ENCODE measurements around the gene PRDX3.
A peak's percentile ranks its signal among the peaks of the same experiment; 100 is the strongest.
"Not testable (repeated sequence)": the region's sequence is repeated elsewhere in the genome, so short reads cannot be mapped to it uniquely, and the experiment has no call there.

Gene PRDX3

DNA sequence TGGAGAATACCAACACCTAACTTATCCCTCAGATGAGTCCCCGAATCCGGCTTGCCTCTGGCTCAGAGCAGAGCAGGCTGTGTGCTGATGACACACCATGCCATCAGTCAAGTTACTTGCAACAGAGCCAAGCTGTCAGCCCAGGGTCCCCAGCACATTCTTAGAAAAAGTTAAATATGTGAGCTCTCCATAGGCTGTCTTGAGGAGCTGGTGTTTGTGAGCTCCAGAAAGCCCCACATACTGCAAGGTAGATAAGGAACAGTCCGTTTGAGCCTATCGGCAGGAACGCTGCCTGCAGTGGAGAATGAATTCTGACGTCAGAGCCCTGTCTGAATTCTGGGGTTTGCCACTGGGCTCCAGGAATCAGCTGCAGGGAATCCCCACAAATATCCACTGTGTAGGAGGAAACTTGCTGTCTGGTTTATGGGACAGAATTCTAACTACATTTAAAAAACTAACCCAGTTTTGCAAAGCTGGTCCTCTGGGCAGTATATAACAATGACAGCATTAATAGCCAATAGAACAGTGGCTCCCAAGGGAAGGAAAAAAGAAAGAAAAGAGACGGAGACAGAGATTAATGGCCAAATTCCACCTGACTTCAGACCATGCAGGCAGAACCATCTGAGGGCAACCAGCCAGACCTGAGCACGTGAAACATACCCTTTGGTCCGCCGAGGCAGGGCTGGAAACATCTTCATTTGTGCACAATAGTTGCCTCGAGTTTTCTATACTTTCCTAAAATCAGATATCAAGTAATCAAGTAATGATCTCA lies 16.7 kb downstream of the PRDX3 start:
- no peak for DNase-seq

DNA sequence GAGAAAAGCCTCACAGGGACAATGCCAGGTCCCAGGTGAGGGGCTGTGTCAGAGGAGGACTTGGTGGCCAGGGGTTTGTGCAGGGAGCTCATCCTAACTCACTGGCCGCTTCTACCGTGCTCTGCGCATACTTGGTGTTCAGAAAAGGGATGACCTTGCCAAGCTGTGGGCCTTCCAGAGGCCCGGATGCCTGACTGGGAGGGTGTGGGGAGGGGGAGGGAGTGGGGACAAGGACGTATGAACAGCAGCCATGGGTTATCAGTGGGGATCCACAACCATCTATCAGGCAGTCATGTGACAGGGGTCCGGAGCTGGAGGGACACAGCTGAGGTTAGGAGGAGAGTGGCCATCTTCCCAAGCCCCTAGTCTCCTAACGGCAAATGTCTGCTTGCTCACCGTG lies 19.3 kb downstream of the PRDX3 start:
- no peak for DNase-seq

DNA sequence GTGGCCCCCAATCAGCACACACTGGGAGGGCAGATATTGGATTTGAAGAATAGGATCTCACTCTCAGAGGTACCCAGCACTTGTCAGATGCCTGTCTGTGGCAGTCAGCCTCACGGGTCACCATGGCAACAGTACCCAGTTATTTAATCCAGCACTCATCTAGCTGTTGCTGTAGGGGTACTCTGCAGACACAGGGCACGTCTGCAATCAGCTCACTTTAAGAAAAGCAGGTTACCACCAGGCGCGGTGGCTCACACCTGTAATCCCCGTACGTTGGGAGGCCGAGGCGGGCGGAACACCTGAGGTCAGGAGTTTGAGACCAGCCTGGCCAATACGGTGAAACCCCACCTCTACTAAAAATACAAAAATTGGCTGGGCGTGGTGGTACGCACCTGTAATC lies 25.0 kb downstream of the PRDX3 start:
- no peak for DNase-seq

DNA sequence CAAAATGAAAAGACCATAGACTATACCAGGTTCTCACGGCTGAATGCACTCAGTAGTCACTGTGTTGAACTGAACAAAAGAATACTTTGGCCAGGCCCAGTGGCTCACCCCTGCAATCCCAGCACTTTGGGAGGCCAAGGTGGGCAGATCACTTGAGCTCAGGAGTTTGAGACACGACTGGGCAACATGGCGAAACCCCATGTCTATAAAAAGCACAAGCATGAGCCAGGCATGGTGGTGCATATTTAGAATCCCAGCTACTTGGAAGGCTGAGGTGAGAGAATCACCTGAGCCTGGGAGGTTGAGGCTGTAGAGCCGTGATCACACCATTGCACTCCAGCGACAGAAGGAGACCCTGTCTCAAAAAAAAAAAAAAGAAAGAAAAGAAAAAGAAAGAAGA lies 25.6 kb downstream of the PRDX3 start:
- no peak for DNase-seq

DNA sequence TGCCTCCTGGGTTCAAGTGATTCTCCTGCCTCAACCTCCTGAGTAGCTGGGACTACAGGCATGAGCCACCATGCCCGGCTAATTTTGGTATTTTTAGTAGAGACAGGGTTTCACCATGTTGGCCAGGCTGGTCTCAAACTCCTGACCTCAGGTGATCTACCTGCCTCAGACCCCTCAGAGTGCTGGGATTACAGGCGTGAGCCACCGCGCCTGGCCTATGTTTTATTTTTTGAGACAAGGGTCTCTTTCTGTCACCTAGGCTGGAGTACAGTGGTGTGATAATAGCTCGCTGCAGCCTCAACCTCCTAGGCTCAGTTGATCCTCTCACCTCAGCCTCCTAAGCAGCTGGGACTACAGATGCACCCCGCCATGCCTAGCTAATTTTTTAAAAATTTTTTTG lies 27.0 kb downstream of the PRDX3 start:
- not testable (repeated sequence) for DNase-seq

DNA sequence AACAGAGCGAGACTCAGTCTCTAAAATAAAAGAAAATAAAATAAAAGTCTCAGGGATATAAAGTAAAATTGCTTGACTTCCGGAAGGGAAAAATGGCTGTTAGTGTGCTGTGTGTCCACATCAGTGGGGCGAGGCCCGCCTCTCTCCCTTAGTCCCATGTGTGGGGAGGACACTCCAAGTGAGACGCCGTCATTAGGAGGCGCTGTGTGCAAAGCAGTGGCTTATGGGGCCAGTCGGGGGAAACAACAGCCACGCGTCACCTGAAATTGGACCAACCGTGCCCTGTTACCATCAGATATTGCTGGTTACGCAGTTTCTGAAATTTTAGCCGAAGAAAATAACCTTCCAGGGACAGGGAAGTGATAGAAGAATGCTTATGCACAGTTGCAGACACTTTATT lies 28.9 kb downstream of the PRDX3 start:
- DNase-seq = no peak

DNA sequence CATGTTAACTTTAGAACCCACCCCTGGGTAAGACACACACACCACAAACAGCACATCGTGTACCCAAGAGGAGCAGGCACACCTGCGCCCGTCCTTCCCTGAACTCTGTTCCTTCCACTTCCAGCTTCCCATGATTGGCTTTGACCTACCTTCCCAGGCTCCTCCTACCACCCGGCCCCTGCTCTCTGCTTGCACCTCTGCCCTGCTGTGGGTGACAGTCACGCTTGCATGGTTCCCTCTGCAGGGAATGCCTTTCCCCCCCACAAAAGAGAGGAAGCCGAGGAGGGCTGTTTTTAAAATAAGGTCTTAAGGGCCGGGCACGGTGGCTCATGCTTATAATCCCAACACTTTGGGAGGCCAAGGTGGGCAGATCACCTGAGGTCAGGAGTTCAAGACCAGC lies 29.5 kb downstream of the PRDX3 start:
- DNase-seq = no peak

DNA sequence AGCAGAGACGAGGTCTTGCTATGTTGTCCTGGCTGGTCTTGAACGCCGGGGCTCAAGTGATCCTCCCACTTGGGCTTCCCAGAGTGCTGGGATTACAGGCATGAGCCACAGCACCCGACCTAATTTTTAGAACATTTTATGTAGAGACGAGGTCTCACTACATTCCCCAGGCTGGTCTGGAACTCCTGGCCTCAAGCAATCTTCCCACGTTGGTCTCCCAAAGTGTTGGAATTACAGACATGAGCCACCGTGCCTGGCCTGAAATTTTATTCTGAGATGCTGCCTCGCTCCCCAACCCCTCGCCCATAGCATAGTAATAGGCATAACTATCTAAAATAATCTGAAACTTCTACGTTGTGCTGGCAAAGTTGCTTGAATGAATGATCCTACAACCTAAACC lies 35.0 kb downstream of the PRDX3 start:
- DNase-seq = no peak

DNA sequence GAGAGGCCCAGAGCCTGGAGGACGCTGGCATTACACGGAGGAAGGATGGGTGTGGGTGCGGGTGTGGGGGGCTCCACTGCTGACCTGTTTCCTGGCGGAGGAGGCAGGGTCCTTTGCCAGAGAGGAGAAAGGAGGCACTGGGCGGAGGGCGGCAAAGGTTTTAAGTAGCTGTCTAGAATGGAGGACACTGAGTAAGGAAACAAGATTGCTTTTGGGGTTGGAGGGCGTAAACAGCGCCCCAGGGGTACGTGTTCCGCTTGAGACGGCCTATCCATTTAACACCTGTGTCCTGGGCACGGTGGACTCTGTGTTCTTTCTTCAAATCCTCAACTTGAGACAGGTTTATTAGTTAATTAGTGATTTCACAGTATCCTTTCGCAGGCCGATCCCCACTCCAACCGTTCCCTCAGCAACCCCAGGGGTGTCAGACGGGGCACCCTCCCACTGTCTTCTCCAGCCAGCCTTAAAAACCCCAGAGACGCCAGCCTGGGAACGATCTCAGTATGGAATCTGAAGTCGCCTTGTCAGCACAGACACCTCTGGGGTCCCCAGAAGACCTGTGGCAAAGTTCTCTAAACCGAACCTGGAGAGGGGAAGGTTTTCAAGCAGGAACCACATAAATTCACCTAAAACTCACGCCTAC lies 37.9 kb downstream of the PRDX3 start:
- no peak for DNase-seq

DNA sequence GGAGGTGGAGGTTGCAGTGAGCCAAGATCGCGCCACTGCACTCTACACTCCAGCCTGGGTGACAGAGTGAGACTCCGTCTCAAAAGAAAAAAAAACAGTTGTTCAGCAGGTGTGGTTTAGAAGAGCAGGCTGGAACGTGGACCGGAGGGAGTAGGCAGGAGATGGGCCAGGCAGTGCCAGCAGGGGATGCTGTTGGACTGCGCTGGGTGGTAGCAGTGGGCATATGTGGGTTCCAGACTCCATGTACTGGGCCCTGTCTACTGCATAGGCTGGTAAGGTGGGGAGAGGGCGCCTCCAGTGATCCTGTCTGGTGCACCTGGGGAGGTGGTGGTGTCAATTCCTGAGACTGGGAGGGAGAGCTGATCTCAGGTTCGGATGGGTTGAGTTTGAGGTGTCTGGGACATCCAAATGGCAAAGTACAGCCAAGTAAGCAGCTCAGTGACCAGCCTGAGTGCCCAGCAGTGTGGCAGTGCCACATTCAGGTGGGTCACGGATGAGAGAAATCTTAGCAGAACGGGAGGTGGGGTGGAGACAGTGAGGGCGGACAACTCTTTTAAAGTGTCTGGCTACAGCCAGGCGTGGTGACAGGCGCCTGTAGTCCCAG lies 39.0 kb downstream of the PRDX3 start:
- peak; percentile 1 for DNase-seq

DNA sequence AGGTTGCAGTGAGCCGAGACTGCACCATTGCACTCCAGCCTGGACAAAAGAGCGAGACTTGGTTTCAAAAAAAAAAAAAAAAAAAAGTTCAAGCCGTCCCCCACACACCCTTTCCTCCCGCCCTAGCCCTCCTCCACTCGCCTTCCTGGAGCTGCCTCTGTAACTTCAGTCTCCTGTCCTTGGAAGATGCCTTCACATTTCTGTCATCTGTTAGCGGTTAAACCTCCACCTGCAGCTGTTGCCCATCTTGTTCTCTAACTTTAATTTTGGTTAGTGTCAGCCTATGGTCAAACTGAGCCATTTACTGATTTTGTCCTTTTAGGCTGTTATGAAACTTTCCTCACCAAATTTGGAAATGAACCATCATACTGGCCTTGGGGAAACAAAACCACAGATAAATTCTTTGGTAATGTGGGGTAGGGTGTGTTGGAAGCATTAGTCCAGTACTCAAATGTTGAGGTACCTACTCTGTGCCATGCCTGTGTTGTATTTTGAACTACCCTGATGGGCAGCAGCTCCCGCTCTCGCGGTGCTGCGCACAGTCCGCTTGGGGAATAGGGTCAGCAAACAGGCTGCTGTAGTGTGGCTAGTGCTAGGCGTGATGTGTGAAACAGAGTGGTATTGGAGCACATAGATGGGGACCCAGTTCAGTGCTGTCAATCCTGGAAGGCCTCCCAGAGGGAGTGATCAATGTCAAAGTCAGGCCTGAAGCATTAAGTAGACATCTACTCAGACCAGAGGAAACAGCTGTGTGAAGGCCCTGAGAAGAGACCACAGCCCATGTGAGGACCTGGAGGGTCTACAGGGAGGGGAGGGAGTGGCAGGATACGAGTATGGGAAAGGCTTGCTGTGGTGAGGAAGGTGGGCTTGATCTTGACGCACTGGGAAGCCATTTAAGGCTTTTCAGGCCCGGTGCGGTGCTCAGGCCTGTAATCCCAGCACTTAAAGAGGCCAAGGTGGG lies 40.0 kb downstream of the PRDX3 start:
- DNase-seq = no peak

DNA sequence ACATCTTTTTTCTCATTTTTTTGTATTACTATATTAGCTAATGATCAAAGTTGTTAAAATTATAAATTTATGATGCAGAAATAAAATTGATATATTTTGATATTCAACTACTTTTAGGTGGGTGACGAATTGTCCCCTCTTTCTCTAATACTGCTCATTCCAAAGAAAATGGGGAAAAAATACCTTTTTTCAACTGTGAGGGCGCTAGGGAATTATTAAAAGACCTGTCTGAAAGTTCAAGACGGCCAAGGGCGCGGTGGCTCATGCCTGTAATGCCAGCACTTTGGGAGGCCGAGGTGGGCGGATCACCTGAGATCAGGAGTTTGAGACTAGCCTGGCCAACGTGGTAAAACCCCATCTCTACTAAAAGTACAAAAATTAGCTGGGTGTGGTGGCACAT lies 40.7 kb downstream of the PRDX3 start:
- DNase-seq = not testable (repeated sequence)

DNA sequence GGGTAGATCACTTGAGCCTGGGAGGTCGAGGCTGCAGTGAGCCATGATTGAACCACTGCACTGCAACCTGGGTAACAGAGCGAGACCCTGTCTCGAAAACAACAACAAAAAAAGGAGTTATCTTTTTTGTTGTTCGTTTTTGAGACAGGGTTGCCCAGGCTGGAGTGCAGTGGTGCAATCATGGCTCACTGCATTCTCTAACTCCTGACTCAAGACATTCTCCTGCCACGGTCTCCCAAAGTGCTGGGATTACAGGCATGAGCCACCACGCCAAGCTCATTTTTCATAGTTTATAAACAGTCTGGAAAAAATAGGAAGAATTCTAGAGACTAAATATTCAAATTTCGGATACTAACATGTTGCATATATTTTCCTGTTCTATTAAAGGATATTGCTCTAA lies 42.5 kb downstream of the PRDX3 start:
- DNase-seq = no peak

DNA sequence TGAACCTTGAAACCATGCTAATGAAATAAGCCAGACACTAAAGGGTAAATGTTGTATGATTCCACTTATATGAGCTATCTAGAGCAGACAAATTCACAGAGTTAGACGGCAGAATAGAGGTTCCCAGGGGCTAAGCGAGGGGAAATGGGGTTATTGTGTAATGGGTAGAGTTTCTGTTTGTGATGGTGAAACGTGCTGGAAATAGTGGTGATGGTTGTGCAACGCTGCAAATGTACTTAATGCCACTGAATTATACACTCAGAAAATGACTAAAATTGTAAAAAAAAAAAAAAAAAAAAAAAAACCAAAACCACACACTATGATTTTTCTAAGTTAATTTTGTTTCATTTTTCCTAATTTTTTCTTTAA lies 43.1 kb downstream of the PRDX3 start:
- no peak for DNase-seq

DNA sequence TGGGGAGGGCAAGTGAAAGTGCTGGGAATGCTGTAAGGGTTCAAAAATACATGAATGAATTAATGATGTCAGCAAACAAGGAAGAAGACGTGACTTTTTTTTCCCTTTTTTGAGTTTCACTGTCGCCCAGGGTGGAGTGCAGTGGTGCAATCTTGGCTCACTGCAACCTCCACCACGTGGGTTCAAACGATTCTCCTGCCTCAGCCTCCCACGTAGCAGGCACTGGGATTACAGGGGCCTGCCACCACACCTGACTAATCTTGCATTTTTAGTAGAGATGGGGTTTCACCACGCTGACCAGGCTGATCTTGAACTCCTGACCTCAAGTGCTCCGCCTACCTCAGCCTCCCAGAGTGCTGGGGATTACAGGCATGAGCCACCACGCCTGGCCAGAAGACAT lies 44.7 kb downstream of the PRDX3 start:
- no peak for DNase-seq

DNA sequence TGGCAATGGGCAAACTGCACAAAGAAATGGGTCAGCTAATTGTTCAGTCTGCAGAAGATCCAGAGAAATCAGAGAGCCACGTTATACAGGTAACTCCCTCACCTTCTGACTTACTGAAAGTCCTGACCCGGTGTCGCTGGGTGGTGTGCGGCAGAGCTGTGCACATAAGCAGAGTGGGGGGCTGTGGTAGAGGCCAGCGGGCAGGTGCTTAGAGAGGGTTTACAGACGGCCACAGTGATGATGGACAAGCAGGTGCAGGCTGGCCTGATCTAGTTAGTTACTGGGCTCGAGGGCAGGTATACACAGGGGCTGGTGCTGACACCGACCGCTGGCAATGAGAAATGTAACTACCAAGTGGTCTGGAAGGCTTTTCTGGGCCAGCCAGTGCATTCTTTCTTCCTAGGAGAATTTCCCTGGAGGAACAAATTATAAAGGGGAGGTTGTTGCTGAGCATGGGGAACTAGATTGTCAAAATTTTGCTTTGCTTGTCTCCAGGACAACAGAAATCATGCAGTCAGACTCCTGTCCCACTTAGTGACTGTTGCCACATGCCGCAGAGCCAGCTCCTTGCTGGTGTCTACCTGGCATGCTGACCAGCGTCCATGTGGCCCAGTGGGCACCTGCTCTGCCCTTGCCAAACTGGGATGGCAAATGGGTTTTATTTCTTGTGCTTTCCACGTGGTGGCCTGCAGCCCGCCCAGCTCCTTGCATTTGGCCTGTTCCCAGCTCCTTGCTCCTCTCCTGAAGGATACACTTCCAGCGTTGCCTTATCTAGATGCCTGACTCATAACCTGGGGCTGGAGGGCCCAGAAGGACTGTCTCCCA lies 45.9 kb downstream of the PRDX3 start:
- no peak for DNase-seq

DNA sequence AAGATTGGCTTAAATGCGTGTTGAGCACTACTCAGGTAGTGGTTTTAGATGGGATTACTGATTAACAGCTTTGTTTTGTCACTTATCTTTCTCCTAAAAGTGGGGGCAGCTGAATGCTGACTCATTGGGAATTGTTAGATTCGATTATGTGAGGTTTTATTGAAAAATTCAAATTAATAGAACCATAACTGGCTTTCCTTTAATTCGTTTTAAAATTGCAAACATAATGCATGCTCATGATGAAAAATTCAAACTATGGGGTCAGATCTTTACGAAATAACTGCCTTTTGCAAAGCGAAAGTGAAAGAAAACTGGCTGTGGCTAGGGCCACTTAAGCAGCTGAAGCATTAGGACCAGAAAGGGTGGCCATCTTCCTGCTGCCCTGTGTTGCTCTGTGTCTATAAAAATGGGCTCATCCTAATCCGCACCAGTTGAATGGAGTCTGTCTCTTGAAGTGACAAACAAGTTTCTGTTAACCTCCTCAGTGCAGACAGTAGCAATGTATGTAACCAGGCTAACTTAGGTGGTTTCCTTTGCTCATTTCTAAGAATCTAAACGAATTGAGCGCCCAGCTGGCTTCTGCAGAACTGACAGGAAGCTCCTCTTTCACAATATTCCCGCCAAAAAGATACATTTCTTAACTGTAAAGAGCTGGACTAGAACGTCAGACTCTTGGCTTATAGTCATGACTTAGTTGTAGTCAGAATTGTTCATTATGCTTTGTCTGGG lies 46.9 kb downstream of the PRDX3 start:
- no peak for DNase-seq

DNA sequence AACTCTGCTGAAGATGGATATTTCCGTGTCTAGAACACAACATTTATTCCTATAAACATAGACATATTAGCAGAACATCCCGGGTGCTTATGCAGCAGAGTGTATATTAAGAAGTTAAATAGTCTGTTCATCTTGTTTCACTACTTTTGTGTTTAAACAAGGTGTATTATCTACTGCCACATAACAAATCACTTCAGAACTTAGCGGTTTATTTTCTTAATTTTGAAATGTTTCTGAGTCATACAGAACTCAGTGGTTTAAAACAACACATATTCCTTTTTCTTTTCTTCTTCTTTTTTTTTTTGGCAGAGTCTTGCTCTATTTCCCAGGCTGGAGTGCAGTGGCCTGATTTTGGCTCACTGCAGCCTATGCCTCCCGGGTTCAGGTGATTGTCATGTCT lies 48.9 kb downstream of the PRDX3 start:
- no peak for DNase-seq

DNA sequence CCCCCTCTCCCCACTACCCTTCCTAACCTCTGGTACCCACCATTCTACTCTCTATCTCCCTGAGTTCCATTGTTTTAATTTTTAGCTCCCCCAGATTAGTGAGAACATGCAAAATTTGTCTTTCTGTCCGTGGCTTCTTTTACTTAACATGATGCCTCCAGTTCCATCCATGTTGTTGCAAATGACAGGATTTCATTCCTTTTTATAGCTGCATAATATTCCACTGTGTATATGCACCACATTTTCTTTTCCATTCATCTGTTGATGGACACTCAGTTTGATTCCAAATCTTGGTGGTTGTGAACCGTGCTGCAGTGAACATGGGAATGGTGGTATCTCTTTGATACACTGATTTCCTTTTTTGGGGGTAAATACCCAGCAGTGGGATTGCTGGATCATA lies 52.7 kb downstream of the PRDX3 start:
- no peak for DNase-seq

DNA sequence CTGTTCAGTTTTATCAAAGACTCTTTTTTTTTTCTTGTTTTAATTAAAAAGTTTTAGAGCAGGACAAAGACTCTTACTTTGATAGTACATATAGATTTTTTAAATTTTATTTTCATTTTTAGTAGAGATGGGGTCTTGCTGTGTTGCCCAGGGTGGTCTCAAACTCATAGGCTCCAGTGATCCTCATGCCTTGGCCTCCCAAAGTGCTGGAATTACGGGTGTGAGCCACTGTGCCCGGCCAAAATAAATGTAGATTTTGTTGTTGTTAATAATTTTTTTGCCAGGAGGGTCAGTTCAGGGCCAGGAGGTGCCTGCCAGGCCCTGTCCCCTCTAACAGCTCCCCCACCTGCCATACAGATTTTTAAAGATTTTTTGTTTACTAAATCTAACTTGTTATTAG lies 57.7 kb downstream of the PRDX3 start:
- DNase-seq = no peak

DNA sequence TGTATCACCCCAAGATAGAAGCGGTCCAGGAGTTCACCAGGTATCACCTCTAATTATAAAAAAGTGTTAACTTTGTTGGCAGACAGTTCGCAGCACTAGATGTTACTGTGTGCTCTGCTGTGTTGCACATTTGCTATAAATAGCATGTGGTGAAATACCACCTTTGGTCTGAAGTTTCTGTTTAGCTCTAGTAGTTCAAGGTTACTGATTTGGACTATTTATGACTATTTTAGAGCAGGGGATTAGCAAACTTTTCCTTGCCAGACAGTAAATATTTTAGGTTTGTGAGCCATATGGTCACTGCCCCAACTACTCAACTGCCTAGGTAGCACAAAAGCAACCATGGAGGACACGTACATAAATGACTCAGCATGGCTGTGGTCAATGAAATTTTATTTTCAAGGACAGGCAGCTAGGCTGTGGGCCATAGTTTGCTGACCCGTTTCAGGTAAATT lies 58.2 kb downstream of the PRDX3 start:
- DNase-seq = no peak

DNA sequence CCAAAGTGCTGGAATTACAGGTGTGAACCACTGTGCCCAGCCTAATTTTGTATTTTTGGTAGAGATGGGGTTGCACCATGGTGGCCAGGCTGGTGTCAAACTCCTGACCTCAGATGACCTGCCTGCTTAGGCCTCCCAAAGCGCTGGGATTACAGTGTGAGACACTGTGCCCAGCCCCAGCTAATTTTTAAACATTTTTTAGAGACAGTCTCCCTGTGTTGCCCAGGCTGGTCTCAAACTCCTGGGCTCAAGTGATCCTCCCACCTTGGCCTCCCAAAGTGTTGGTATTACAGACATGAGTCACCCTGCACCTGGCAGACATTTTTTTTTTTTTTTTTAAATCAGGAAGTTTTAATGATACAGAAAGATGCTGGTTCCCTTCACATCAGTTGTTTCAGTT lies 59.2 kb downstream of the PRDX3 start:
- no peak for DNase-seq

All from NCI-H2171 treated with DMSO at 0.1 percent for 48 hours (cell line).